HEK293 (cell line): ENCODE results near the gene ABCF1.

Experiments
- CTCF ChIA-PET: fragments of 350-600 bp; formaldehyde crosslinking; extraction: SDS; loops from one replicate; lab custom pipeline; 2021; ENCODE audit warnings: antibody characterized with exemption; lab: Yijun Ruan, JAX
- POLR2A ChIA-PET: fragments of 300-600 bp; formaldehyde crosslinking; extraction: SDS; loops from one replicate; lab custom pipeline; 2020; ENCODE audit warnings: antibody characterized with exemption, inconsistent platforms; lab: Yijun Ruan, JAX
- H3K27ac ChIP-seq: fragments of 200-500 bp; sonication (Bioruptor generic); 2 replicates; pipeline ENCODE4 v1.5.1; 2014; ENCODE audit warnings: low read depth, low read length, control low read depth, inconsistent platforms; ENCODE audit errors: extremely low read depth
- H3K36me3 ChIP-seq, 2 experiments: fragments of 200-500 bp in 1 of 2; sonication (Bioruptor generic) in 1 of 2; 1 replicate in 1 of 2; 2 replicates in 1 of 2; pipeline ENCODE4 v1.5.1; 2014 to 2017; ENCODE audit warnings: inconsistent platforms in 2 of 2, low read length in 2 of 2; ENCODE audit not compliant: control insufficient read depth in 2 of 2, insufficient read depth in 1 of 2
- H3K4me1 ChIP-seq: fragments of 200-500 bp; sonication (Bioruptor generic); 2 replicates; pipeline ENCODE4 v1.5.1; 2014; ENCODE audit warnings: mild to moderate bottlenecking, low read length, inconsistent platforms; ENCODE audit not compliant: control insufficient read depth, insufficient read depth
- H3K4me3 ChIP-seq: 2 replicates; pipeline ENCODE4 v1.5.1; 2011; ENCODE audit warnings: low read depth, mild to moderate bottlenecking, control low read depth, low read length, moderate library complexity
- H3K9me3 ChIP-seq: fragments of 200-500 bp; sonication (Bioruptor generic); 2 replicates; pipeline ENCODE4 v1.5.1; 2014; ENCODE audit warnings: low read depth, low read length, inconsistent platforms; ENCODE audit not compliant: control insufficient read depth, insufficient read depth
- HOXD13 ChIP-seq: sonication (generic); formaldehyde crosslinking; IDR thresholded peaks from 2 replicates; pipeline ENCODE4 v1.8.0; 2022; ENCODE audit warnings: missing genetic modification reagents, borderline replicate concordance
- MEIS1 ChIP-seq: sonication (generic); formaldehyde crosslinking; IDR thresholded peaks from 2 replicates; pipeline ENCODE4 v1.8.1; 2022; ENCODE audit warnings: missing genetic modification reagents, mild to moderate bottlenecking, borderline replicate concordance
- OSR2 ChIP-seq: fragments of 450-650 bp; formaldehyde crosslinking; IDR thresholded peaks from 2 replicates; pipeline ENCODE4 v1.5.1; 2016; ENCODE audit warnings: missing biosample characterization, missing genetic modification characterization
- SP7 ChIP-seq: fragments of 450-650 bp; formaldehyde crosslinking; IDR thresholded peaks from 2 replicates; pipeline ENCODE4 v1.5.1; 2016; ENCODE audit warnings: missing biosample characterization, missing genetic modification characterization
- ZBTB21 ChIP-seq: fragments of 450-650 bp; formaldehyde crosslinking; IDR thresholded peaks from 2 replicates; pipeline ENCODE4 v1.5.1; 2017; ENCODE audit warnings: missing biosample characterization, missing genetic modification characterization
- ZFP3 ChIP-seq: fragments of 450-650 bp; formaldehyde crosslinking; IDR thresholded peaks from 2 replicates; pipeline ENCODE4 v1.5.1; 2016; ENCODE audit warnings: low read depth, missing biosample characterization, missing genetic modification characterization
- ZNF132 ChIP-seq: fragments of 450-650 bp; formaldehyde crosslinking; IDR thresholded peaks from 2 replicates; pipeline ENCODE4 v1.5.1; 2017; ENCODE audit warnings: missing biosample characterization, missing genetic modification characterization, borderline replicate concordance
- ZNF138 ChIP-seq: fragments of 450-650 bp; formaldehyde crosslinking; IDR thresholded peaks from 2 replicates; pipeline ENCODE4 v1.5.1; 2016; ENCODE audit warnings: missing biosample characterization, missing genetic modification characterization, borderline replicate concordance
- ZNF292 ChIP-seq: fragments of 450-650 bp; formaldehyde crosslinking; IDR thresholded peaks from 2 replicates; pipeline ENCODE4 v1.5.1; 2016; ENCODE audit warnings: low read depth, missing biosample characterization, missing genetic modification characterization, borderline replicate concordance
- ZNF341 ChIP-seq: fragments of 450-650 bp; formaldehyde crosslinking; IDR thresholded peaks from 2 replicates; pipeline ENCODE4; 2016; ENCODE audit warnings: low read depth, missing biosample characterization, missing genetic modification characterization
- ZNF404 ChIP-seq: fragments of 450-650 bp; formaldehyde crosslinking; IDR thresholded peaks from 2 replicates; pipeline ENCODE4 v1.5.1; 2017; ENCODE audit warnings: missing biosample characterization, missing genetic modification characterization
- ZNF501 ChIP-seq: fragments of 450-650 bp; formaldehyde crosslinking; IDR thresholded peaks from 2 replicates; pipeline ENCODE4 v1.5.1; 2016; ENCODE audit warnings: missing biosample characterization, missing genetic modification characterization
- ZNF623 ChIP-seq: fragments of 450-650 bp; formaldehyde crosslinking; IDR thresholded peaks from 2 replicates; pipeline ENCODE4 v1.5.1; 2016; ENCODE audit warnings: missing biosample characterization, missing genetic modification characterization
- ZNF830 ChIP-seq: fragments of 450-650 bp; IDR thresholded peaks from 2 replicates; pipeline ENCODE4 v1.5.0; 2018; ENCODE audit warnings: missing biosample characterization, missing genetic modification characterization, low read depth, mild to moderate bottlenecking, moderate library complexity
- TF ChIP-seq, protein P1 (sequence below): fragments of 450-650 bp; formaldehyde crosslinking; conservative IDR thresholded peaks from 2 replicates; pipeline ENCODE4 v1.5.1; 2016; ENCODE audit warnings: low read depth, missing biosample characterization, missing genetic modification characterization
- TF ChIP-seq, protein P2 (sequence below): fragments of 450-650 bp; formaldehyde crosslinking; IDR thresholded peaks from 2 replicates; pipeline ENCODE4 v1.5.1; 2016; ENCODE audit warnings: missing biosample characterization, missing genetic modification characterization
- TF ChIP-seq, protein P3 (sequence below): fragments of 450-650 bp; formaldehyde crosslinking; IDR thresholded peaks from 2 replicates; pipeline ENCODE4 v1.5.1; 2016; ENCODE audit warnings: missing biosample characterization, missing genetic modification characterization
- TF ChIP-seq, protein P4 (sequence below): fragments of 450-650 bp; formaldehyde crosslinking; IDR thresholded peaks from 2 replicates; pipeline ENCODE4 v1.5.1; 2016; ENCODE audit warnings: missing biosample characterization, missing genetic modification characterization, low read depth
- TF ChIP-seq, protein P5 (sequence below): fragments of 450-650 bp; formaldehyde crosslinking; IDR thresholded peaks from 2 replicates; pipeline ENCODE4 v1.5.1; 2016; ENCODE audit warnings: missing biosample characterization, missing genetic modification characterization

ABCF1 gene

DNA sequence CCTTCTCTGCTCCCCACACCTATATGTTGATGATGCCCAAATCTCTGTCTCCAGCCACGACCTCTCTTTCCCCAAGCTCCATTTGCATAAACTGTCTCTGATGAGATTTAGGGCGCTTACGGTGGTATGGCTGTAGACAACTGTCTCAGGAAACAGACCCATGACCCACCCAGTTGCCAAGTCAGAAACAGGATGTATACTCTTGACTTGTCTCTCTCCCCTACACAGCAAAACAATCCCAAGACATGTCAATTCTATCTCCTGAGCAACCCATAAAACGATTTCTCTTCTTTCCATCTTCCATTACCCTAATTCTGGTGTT is 28.9 kb upstream of the ABCF1 start:
- Histone ChIP-seq H3K36me3 (peaks cover 0 to 27% of the 10 kb centered on the region in 2 experiments; a peak in 1 of 3 replicates), H3K27ac (no peak overlapping the region), H3K9me3 (no peaks in the 10 kb centered on the region), H3K4me3 (no peak overlapping the region), H3K4me1 (no peaks in the 10 kb centered on the region)
- CTCF ChIA-PET = interaction anchor here (0.6 to 9.5 kb wide), 24 partner anchors 11 to 548 kb away, joined by 3 to 324 read pairs (median 12); partner anchors contain the start of genes ABCF1, GNL1 and PRR3
- TF ChIP-seq, protein P1, sequence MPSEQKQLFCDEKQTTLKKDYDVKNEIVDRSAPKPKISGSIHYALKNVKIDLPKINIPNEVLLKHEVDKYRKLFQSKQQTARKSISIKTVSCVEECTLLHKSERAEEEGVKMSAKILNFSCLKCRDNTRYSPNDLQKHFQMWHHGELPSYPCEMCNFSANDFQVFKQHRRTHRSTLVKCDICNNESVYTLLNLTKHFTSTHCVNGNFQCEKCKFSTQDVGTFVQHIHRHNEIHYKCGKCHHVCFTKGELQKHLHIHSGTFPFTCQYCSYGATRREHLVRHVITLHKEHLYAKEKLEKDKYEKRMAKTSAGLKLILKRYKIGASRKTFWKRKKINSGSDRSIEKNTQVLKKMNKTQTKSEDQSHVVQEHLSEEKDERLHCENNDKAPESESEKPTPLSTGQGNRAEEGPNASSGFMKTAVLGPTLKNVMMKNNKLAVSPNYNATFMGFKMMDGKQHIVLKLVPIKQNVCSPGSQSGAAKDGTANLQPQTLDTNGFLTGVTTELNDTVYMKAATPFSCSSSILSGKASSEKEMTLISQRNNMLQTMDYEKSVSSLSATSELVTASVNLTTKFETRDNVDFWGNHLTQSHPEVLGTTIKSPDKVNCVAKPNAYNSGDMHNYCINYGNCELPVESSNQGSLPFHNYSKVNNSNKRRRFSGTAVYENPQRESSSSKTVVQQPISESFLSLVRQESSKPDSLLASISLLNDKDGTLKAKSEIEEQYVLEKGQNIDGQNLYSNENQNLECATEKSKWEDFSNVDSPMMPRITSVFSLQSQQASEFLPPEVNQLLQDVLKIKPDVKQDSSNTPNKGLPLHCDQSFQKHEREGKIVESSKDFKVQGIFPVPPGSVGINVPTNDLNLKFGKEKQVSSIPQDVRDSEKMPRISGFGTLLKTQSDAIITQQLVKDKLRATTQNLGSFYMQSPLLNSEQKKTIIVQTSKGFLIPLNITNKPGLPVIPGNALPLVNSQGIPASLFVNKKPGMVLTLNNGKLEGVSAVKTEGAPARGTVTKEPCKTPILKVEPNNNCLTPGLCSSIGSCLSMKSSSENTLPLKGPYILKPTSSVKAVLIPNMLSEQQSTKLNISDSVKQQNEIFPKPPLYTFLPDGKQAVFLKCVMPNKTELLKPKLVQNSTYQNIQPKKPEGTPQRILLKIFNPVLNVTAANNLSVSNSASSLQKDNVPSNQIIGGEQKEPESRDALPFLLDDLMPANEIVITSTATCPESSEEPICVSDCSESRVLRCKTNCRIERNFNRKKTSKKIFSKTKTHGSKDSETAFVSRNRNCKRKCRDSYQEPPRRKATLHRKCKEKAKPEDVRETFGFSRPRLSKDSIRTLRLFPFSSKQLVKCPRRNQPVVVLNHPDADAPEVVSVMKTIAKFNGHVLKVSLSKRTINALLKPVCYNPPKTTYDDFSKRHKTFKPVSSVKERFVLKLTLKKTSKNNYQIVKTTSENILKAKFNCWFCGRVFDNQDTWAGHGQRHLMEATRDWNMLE (tag by site-specific recombination) = no peak
- TF ChIP-seq ZFP3 (tag by site-specific recombination) (no peak), ZNF623 (tag by site-specific recombination) (no peak), ZNF132 (tag by site-specific recombination) (no peak), ZNF292 (tag by site-specific recombination) (no peak)
- TF ChIP-seq, protein P2, sequence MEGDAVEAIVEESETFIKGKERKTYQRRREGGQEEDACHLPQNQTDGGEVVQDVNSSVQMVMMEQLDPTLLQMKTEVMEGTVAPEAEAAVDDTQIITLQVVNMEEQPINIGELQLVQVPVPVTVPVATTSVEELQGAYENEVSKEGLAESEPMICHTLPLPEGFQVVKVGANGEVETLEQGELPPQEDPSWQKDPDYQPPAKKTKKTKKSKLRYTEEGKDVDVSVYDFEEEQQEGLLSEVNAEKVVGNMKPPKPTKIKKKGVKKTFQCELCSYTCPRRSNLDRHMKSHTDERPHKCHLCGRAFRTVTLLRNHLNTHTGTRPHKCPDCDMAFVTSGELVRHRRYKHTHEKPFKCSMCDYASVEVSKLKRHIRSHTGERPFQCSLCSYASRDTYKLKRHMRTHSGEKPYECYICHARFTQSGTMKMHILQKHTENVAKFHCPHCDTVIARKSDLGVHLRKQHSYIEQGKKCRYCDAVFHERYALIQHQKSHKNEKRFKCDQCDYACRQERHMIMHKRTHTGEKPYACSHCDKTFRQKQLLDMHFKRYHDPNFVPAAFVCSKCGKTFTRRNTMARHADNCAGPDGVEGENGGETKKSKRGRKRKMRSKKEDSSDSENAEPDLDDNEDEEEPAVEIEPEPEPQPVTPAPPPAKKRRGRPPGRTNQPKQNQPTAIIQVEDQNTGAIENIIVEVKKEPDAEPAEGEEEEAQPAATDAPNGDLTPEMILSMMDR = no peak
- TF ChIP-seq, protein P3, sequence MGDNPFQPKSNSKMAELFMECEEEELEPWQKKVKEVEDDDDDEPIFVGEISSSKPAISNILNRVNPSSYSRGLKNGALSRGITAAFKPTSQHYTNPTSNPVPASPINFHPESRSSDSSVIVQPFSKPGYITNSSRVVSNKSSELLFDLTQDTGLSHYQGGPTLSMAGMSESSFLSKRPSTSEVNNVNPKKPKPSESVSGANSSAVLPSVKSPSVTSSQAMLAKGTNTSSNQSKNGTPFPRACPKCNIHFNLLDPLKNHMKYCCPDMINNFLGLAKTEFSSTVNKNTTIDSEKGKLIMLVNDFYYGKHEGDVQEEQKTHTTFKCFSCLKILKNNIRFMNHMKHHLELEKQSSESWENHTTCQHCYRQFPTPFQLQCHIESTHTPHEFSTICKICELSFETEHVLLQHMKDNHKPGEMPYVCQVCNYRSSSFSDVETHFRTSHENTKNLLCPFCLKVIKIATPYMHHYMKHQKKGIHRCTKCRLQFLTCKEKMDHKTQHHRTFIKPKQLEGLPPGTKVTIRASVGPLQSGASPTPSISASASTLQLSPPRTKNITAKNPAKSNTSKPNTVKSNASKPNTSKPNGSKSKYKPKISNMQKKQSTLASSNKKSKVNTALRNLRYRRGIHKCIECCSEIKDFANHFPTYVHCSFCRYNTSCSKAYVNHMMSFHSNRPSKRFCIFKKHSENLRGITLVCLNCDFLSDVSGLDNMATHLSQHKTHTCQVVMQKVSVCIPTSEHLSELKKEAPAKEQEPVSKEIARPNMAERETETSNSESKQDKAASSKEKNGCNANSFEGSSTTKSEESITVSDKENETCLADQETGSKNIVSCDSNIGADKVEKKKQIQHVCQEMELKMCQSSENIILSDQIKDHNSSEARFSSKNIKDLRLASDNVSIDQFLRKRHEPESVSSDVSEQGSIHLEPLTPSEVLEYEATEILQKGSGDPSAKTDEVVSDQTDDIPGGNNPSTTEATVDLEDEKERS (tag by site-specific recombination) = no peak
- TF ChIP-seq, all 188 proteins: peak for 0
- POLR2A ChIA-PET = interaction anchor here (1.2 to 1.7 kb wide), 4 partner anchors 14 to 330 kb away, joined by 4 to 9 read pairs (median 7); partner anchors contain the start of genes DHX16, GNL1 and TRIM26

DNA sequence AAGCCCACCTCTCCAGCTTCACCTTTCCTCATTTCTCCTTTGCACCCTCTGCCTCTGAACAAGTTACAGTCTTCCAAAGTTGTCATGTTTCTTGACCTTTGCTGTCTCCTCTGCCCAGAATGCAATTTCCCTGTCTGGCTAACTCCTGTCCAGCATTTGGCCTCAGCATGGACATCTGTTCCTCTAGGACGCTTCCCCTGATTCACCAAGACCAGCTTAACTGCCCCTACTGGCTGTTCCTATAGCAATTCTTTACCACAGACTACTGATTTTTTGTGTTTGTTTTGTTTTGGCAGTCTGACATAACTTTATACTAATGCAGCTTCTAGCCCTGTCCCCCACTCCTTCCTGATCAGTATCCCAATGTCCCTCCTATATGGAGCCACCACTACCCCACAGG is 28.3 kb upstream of the ABCF1 start:
- Histone ChIP-seq H3K4me3 (no peak overlapping the region), H3K27ac (no peak overlapping the region), H3K4me1 (no peaks in the 10 kb centered on the region), H3K9me3 (no peaks in the 10 kb centered on the region), H3K36me3 (peaks cover 2 to 32% of the 10 kb centered on the region in 2 experiments; a peak in 2 of 3 replicates)
- ChIA-PET POLR2A (interaction anchor here (0.7 to 1.7 kb wide), 3 partner anchors 13 to 129 kb away, joined by 3 to 9 read pairs (median 4); partner anchors contain the start of genes DHX16 and GNL1), CTCF (interaction anchor here (0.5 to 9.5 kb wide), 22 partner anchors 8 to 547 kb away, joined by 3 to 324 read pairs (median 4); partner anchors contain the start of genes GNL1 and PRR3)
- TF ChIP-seq ZNF404 (no peak), ZBTB21 (tag by site-specific recombination) (no peak), ZNF501 (no peak), MEIS1 (CRISPR knock-in tag) (no peak), ZNF341 (tag by site-specific recombination) (no peak), ZNF830 (tag by site-specific recombination) (no peak), OSR2 (no peak), ZNF138 (tag by site-specific recombination) (no peak), SP7 (tag by site-specific recombination) (no peak), HOXD13 (CRISPR knock-in tag) (no peak)
- TF ChIP-seq, protein P4, sequence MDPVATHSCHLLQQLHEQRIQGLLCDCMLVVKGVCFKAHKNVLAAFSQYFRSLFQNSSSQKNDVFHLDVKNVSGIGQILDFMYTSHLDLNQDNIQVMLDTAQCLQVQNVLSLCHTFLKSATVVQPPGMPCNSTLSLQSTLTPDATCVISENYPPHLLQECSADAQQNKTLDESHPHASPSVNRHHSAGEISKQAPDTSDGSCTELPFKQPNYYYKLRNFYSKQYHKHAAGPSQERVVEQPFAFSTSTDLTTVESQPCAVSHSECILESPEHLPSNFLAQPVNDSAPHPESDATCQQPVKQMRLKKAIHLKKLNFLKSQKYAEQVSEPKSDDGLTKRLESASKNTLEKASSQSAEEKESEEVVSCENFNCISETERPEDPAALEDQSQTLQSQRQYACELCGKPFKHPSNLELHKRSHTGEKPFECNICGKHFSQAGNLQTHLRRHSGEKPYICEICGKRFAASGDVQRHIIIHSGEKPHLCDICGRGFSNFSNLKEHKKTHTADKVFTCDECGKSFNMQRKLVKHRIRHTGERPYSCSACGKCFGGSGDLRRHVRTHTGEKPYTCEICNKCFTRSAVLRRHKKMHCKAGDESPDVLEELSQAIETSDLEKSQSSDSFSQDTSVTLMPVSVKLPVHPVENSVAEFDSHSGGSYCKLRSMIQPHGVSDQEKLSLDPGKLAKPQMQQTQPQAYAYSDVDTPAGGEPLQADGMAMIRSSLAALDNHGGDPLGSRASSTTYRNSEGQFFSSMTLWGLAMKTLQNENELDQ (tag by site-specific recombination) = no peak
- TF ChIP-seq, protein P5, sequence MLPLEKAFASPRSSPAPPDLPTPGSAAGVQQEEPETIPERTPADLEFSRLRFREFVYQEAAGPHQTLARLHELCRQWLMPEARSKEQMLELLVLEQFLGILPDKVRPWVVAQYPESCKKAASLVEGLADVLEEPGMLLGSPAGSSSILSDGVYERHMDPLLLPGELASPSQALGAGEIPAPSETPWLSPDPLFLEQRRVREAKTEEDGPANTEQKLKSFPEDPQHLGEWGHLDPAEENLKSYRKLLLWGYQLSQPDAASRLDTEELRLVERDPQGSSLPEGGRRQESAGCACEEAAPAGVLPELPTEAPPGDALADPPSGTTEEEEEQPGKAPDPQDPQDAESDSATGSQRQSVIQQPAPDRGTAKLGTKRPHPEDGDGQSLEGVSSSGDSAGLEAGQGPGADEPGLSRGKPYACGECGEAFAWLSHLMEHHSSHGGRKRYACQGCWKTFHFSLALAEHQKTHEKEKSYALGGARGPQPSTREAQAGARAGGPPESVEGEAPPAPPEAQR (tag by site-specific recombination) = no peak
